MM.1S (cell line): ENCODE measurements around the gene NOXO1.
"Not testable (repeated sequence)": the region's sequence is repeated elsewhere in the genome, so short reads cannot be mapped to it uniquely, and the experiment has no call there.

Source experiments
- DNase-seq: peaks from one replicate; pipeline ENCODE4 v3.0.0-alpha.2; 2015
- H2AFZ ChIP-seq: fragments of 300-600 bp; sonication (generic); 2 replicates; pipeline ENCODE4 v1.6.0; 2016; ENCODE audit warnings: antibody characterized with exemption, low read length
- H3F3A ChIP-seq: fragments of 300-600 bp; sonication (generic); 2 replicates; pipeline ENCODE4 v1.6.1; 2016; ENCODE audit warnings: mild to moderate bottlenecking, antibody characterized with exemption, low read length, moderate library complexity, mixed read lengths; ENCODE audit not compliant: insufficient read depth
- H3K27ac ChIP-seq: fragments of 300-600 bp; sonication (generic); 2 replicates; pipeline ENCODE4 v1.5.1; 2016; ENCODE audit warnings: mild to moderate bottlenecking, low read length
- H3K27me3 ChIP-seq: fragments of 300-600 bp; sonication (generic); replicated peaks from 2 replicates; pipeline ENCODE4 v1.6.0; 2016; ENCODE audit warnings: low read length; ENCODE audit not compliant: insufficient read depth
- H3K36me3 ChIP-seq: fragments of 300-600 bp; sonication (generic); replicated peaks from 2 replicates; pipeline ENCODE4 v1.6.1; 2016; ENCODE audit warnings: mild to moderate bottlenecking, low read length, mixed read lengths; ENCODE audit not compliant: insufficient read depth
- H3K4me1 ChIP-seq: fragments of 300-600 bp; sonication (generic); 2 replicates; pipeline ENCODE4 v1.6.1; 2016; ENCODE audit warnings: low read length, mixed read lengths
- H3K4me2 ChIP-seq: fragments of 300-600 bp; sonication (generic); 2 replicates; pipeline ENCODE4 v1.6.0; 2016; ENCODE audit warnings: low read depth, low read length
- H3K4me3 ChIP-seq: fragments of 300-600 bp; sonication (generic); 2 replicates; pipeline ENCODE4 v1.5.1; 2016; ENCODE audit warnings: low read length, mixed read lengths
- H3K79me2 ChIP-seq: fragments of 300-600 bp; sonication (generic); 2 replicates; pipeline ENCODE4 v1.6.1; 2016; ENCODE audit warnings: mixed run types, low read length, mixed read lengths
- H3K9ac ChIP-seq: fragments of 300-600 bp; sonication (generic); 2 replicates; pipeline ENCODE4 v1.6.1; 2016; ENCODE audit warnings: low read length, mixed read lengths
- H3K9me2 ChIP-seq: fragments of 300-600 bp; sonication (generic); replicated peaks from 2 replicates; pipeline ENCODE4 v1.6.1; 2016; ENCODE audit warnings: mild to moderate bottlenecking, low read length, mixed read lengths; ENCODE audit not compliant: insufficient read depth
- H3K9me3 ChIP-seq: fragments of 300-600 bp; sonication (generic); replicated peaks from 2 replicates; pipeline ENCODE4 v1.6.1; 2016; ENCODE audit warnings: mild to moderate bottlenecking, low read length, mixed read lengths; ENCODE audit not compliant: insufficient read depth
- H4K20me1 ChIP-seq: fragments of 300-600 bp; sonication (generic); 2 replicates; pipeline ENCODE4 v1.6.1; 2016; ENCODE audit warnings: mild to moderate bottlenecking, low read length, moderate library complexity, mixed read lengths; ENCODE audit not compliant: insufficient read depth
- EZH2 ChIP-seq: fragments of 300-600 bp; sonication (generic); optimal IDR thresholded peaks from 2 replicates; pipeline ENCODE3; 2017; ENCODE audit warnings: low read depth, mild to moderate bottlenecking, antibody characterized with exemption, low read length, mixed read lengths
- EZH2phosphoT487 ChIP-seq: fragments of 300-600 bp; sonication (generic); IDR thresholded peaks from 2 replicates; pipeline ENCODE4 v1.6.1; 2018; ENCODE audit warnings: antibody characterized with exemption, low read length
- TF ChIP-seq, protein P1 (sequence below): fragments of 300-600 bp; sonication (generic); IDR thresholded peaks from 2 replicates; pipeline ENCODE4 v1.5.1; 2016; ENCODE audit warnings: antibody characterized with exemption, low read length, mixed read lengths

NOXO1 gene

GRCh38 chr16:1965396-1966001, 15.8 kb downstream of the NOXO1 start:
- Histone ChIP-seq H3K4me1 (peaks cover 12% of the 10 kb centered on the region), H3K9me3 (no peaks in the 10 kb centered on the region), H3K9me2 (no peaks in the 10 kb centered on the region), H3K36me3 (peaks cover 17% of the 10 kb centered on the region), H3K27me3 (no peaks in the 10 kb centered on the region), H3K4me2 (peak overlapping the region; percentile 93), H3F3A (peaks cover 37% of the 10 kb centered on the region), H3K27ac (peak overlapping the region; percentile 52; the same call in 1 of the 2 replicates), H3K79me2 (peaks cover 31% of the 10 kb centered on the region), H4K20me1 (no peaks in the 10 kb centered on the region), H3K9ac (peak overlapping the region; percentile 94), H3K4me3 (peak overlapping the region; percentile 80), H2AFZ (peak overlapping the region; percentile 64; the same call in 1 of the 2 replicates)
- TF ChIP-seq EZH2phosphoT487 (no peak), EZH2 (no peak)
- TF ChIP-seq, protein P1, sequence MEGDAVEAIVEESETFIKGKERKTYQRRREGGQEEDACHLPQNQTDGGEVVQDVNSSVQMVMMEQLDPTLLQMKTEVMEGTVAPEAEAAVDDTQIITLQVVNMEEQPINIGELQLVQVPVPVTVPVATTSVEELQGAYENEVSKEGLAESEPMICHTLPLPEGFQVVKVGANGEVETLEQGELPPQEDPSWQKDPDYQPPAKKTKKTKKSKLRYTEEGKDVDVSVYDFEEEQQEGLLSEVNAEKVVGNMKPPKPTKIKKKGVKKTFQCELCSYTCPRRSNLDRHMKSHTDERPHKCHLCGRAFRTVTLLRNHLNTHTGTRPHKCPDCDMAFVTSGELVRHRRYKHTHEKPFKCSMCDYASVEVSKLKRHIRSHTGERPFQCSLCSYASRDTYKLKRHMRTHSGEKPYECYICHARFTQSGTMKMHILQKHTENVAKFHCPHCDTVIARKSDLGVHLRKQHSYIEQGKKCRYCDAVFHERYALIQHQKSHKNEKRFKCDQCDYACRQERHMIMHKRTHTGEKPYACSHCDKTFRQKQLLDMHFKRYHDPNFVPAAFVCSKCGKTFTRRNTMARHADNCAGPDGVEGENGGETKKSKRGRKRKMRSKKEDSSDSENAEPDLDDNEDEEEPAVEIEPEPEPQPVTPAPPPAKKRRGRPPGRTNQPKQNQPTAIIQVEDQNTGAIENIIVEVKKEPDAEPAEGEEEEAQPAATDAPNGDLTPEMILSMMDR = no peak
- DNase-seq = no peak

DNA sequence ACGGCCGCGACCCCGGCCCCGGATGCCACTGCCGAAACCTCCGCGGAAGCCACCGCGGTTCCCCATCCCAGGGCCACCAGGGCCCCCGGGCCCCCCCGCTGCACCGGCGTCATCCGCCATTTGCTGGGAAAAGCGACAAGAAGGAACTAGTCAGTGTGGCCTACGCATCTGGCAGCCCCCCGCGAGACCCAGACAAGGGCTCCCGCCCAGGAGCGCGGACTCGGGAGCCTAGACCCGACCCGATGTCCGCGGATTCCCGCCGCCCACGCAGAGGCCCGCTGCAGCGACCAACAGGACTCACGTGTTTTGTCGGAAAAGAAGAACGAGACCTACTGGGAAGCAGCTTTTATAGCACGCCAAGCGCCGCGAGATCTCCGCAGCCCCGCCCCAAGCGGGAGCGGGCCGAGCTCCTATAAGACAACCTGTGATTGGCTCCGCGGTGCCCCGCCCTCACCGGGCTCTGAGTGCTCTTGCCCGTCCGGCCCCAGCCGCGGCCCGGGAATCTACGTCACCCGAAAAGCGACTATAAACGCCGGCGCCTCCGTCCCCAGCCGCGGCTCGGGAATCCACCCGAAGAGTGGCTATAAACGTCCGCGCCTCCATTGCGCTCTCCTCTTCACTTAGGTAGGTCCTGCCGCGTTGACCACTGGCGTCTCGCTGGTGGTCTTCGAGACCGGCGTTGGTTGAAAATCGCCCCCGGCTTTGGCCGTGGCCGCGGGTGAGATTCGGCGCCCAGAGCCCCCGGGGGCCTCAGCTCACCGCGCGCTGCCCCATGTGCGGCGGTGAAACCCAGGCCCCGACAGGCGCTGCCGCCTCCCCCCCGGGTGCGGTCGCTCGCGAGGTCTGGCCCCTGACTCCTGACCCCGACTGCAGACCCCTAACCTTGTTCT, 16.5 kb downstream of the NOXO1 start, which contains the start of gene RPS2:
TSS of gene RPS2 (minus strand) at position 321 of the 890 bp plus-strand sequence. CDS start at position 120, 201 bp downstream.
- H2AFZ ChIP-seq = peak within 1 kb of the TSS; percentile 64
- TF ChIP-seq, protein P1 = no peak
- no peak for TF ChIP-seq EZH2phosphoT487
- TF ChIP-seq EZH2 = no peak
- peaks cover 38% of the 10 kb centered on the region for H3K79me2 ChIP-seq

GRCh38 chr16:1963806-1964505, 17.3 kb downstream of the NOXO1 start:
- peak overlapping the region; percentile 80 for H3K4me3 ChIP-seq
- no peaks in the 10 kb centered on the region for H3K27me3 ChIP-seq
- H3K36me3 ChIP-seq = peaks cover 17% of the 10 kb centered on the region
- peaks cover 40% of the 10 kb centered on the region for H3F3A ChIP-seq
- H3K4me1 ChIP-seq = peaks cover 14% of the 10 kb centered on the region
- TF ChIP-seq EZH2 (no peak), EZH2phosphoT487 (no peak)
- TF ChIP-seq, protein P1 = no peak
- peaks cover 43% of the 10 kb centered on the region for H3K79me2 ChIP-seq
- peak overlapping the region; percentile 63 for H3K4me2 ChIP-seq
- H2AFZ ChIP-seq = no peak overlapping the region
- H3K9ac ChIP-seq = peak overlapping the region; percentile 94; the same call in 1 of the 2 replicates
- no peaks in the 10 kb centered on the region for H3K9me2 ChIP-seq
- H3K27ac ChIP-seq = peak overlapping the region; percentile 69; the same call in 1 of the 2 replicates
- no peaks in the 10 kb centered on the region for H4K20me1 ChIP-seq
- DNase-seq = no peak
- H3K9me3 ChIP-seq = no peaks in the 10 kb centered on the region

More for the DNA sequence above, 16.5 kb downstream of the NOXO1 start, which contains the start of gene RPS2:
- Histone ChIP-seq H3K4me1 (peaks cover 12% of the 10 kb centered on the region), H4K20me1 (no peaks in the 10 kb centered on the region), H3K27ac (peak within 1 kb of the TSS; percentile 69; the same call in 1 of the 2 replicates), H3K36me3 (peaks cover 17% of the 10 kb centered on the region), H3F3A (peaks cover 40% of the 10 kb centered on the region), H3K9me2 (no peaks in the 10 kb centered on the region), H3K27me3 (no peaks in the 10 kb centered on the region), H3K4me3 (peak within 1 kb of the TSS; percentile 80), H3K9me3 (no peaks in the 10 kb centered on the region), H3K9ac (peak within 1 kb of the TSS; percentile 94), H3K4me2 (peak within 1 kb of the TSS; percentile 93)
- peak; percentile 98 for DNase-seq

- H3K4me3 ChIP-seq, H3K27ac ChIP-seq, H4K20me1 ChIP-seq, H3K9me3 ChIP-seq, H3K4me2 ChIP-seq, DNase-seq, H3K9ac ChIP-seq, H3K27me3 ChIP-seq, H3K9me2 ChIP-seq, H2AFZ ChIP-seq: not testable (repeated sequence)
- Histone ChIP-seq H3K36me3 (peaks cover 17% of the 10 kb centered on the region), H3K4me1 (peaks cover 15% of the 10 kb centered on the region), H3K79me2 (peaks cover 43% of the 10 kb centered on the region), H3F3A (peaks cover 40% of the 10 kb centered on the region)
These were observed 18.8 kb downstream of the NOXO1 start for GRCh38 chr16:1962161-1963153.
